ENCODE results near the gene ERICH6B.
"Not testable (repeated sequence)": the region's sequence is repeated elsewhere in the genome, so short reads cannot be mapped to it uniquely, and the experiment has no call there.

ERICH6B gene

GRCh38 chr13:45615501-45616101 lies at the start of gene ERICH6B:
Gene ERICH6B (minus strand): TSS chr13:45615739. CDS start chr13:45597005, 18,734 bp downstream.
- H3K4me3 ChIP-seq (ENCODE audit: low read depth, low read length) = no peak within 1 kb of the TSS

GRCh38 chr13:45662903-45663302 lies 47.4 kb upstream of the ERICH6B start:
- H3K4me3 ChIP-seq (ENCODE audit: low read depth, low read length) = not testable (repeated sequence)

More at GRCh38 chr13:45615501-45616101, at the start of gene ERICH6B:
- TF ChIP-seq CTCF (IDR thresholded peaks at IDR 0.05; ENCODE audit: low read depth, low read length) = no peak

GRCh38 chr13:45662162-45662561 lies 46.6 kb upstream of the ERICH6B start:
- TF ChIP-seq CTCF (IDR thresholded peaks at IDR 0.05; ENCODE audit: low read depth, low read length) = no peak
- H3K4me3 ChIP-seq (ENCODE audit: low read depth, low read length) = no peak overlapping the region

- H3K4me3 ChIP-seq (ENCODE audit: low read depth, low read length) = not testable (repeated sequence)
Measured at GRCh38 chr13:45660458-45660857, 44.9 kb upstream of the ERICH6B start.

- TF ChIP-seq CTCF (IDR thresholded peaks at IDR 0.05; ENCODE audit: low read depth, low read length) = no peak
- no peak overlapping the region for H3K4me3 ChIP-seq (ENCODE audit: low read depth, low read length)
Measured at GRCh38 chr13:45659536-45659935, 44.0 kb upstream of the ERICH6B start.

- TF ChIP-seq CTCF (IDR thresholded peaks at IDR 0.05; ENCODE audit: low read depth, low read length) = no peak
- no peak overlapping the region for H3K4me3 ChIP-seq (ENCODE audit: low read depth, low read length)
Measured at GRCh38 chr13:45658586-45659235, 43.2 kb upstream of the ERICH6B start.

GRCh38 chr13:45654633-45655349 lies 39.3 kb upstream of the ERICH6B start:
- no peak overlapping the region for H3K4me3 ChIP-seq (ENCODE audit: low read depth, low read length)
- no peak for TF ChIP-seq CTCF (IDR thresholded peaks at IDR 0.05; ENCODE audit: low read depth, low read length)

GRCh38 chr13:45645263-45645662 lies 29.7 kb upstream of the ERICH6B start:
- H3K4me3 ChIP-seq (ENCODE audit: low read depth, low read length) = not testable (repeated sequence)

- not testable (repeated sequence) for H3K4me3 ChIP-seq (ENCODE audit: low read depth, low read length)
Measured at GRCh38 chr13:45642159-45642558, 26.6 kb upstream of the ERICH6B start.

GRCh38 chr13:45635291-45635690 lies 19.8 kb upstream of the ERICH6B start:
- H3K4me3 ChIP-seq (ENCODE audit: low read depth, low read length) = not testable (repeated sequence)
